Neutrophil (primary cell): ENCODE results near the gene MEIS3.
A peak's percentile ranks its signal among the peaks of the same experiment; 100 is the strongest.

Experiments used
- H3K27ac ChIP-seq: fragments of 200-600 bp; sonication (generic); 2 replicates; pipeline ENCODE4 v1.5.1; 2016; ENCODE audit warnings: mild to moderate bottlenecking, moderate library complexity
- H3K27me3 ChIP-seq: fragments of 200-600 bp; sonication (generic); 2 replicates; pipeline ENCODE4 v1.6.0; 2016; ENCODE audit warnings: mild to moderate bottlenecking
- H3K36me3 ChIP-seq: fragments of 200-600 bp; sonication (generic); 2 replicates; pipeline ENCODE4 v1.5.1; 2017
- H3K4me1 ChIP-seq, 2 experiments: fragments of 200-600 bp in 1 of 2; sonication (generic) in 1 of 2; 1 replicate in 1 of 2; 2 replicates in 1 of 2; pipeline versions ENCODE4 v1.5.1 to v1.6.1; 2013 to 2016; ENCODE audit warnings: low read depth in 1 of 2, low read length in 1 of 2, mild to moderate bottlenecking in 1 of 2, moderate library complexity in 1 of 2; ENCODE audit not compliant: control insufficient read depth in 1 of 2, insufficient read depth in 1 of 2
- H3K4me3 ChIP-seq, 2 experiments: fragments of 200-600 bp in 1 of 2; sonication (generic) in 1 of 2; 1 replicate in 1 of 2; 2 replicates in 1 of 2; pipeline ENCODE4 v1.5.1; 2013 to 2016; ENCODE audit warnings: low read depth in 1 of 2, low read length in 1 of 2, mild to moderate bottlenecking in 1 of 2, moderate library complexity in 1 of 2
- H3K9me3 ChIP-seq: fragments of 200-600 bp; sonication (generic); 2 replicates; pipeline ENCODE4 v1.5.1; 2016
- TF ChIP-seq, protein P1 (sequence below): fragments of 200-600 bp; sonication (generic); IDR thresholded peaks from 2 replicates; pipeline ENCODE4 v1.5.1; 2016; ENCODE audit warnings: antibody characterized with exemption

The MEIS3 gene

DNA sequence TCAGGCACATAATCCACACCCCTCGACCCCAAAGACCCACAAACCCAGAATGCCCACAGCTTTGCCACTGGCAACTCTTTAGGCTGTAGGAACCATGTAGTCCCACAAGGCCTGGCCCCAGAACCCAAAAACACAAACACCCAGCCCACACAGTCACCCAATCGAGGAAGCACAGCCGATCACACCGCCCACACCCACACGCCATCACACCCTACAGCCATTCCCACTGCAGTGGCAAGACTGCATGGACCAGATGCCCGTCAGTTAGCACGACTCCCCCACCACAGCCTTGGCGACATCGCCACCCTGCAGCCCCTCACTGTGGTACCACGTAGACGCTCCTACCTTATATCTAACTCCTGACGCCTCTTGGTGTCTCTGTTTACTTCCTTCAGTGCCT, 24.0 kb upstream of the MEIS3 start:
- H3K4me3 ChIP-seq, result no peak overlapping the region
- H3K4me1 ChIP-seq, result peaks cover 6 to 10% of the 10 kb centered on the region in 2 experiments
- H3K9me3 ChIP-seq, result peaks cover 6% of the 10 kb centered on the region
- H3K27ac ChIP-seq, result no peak overlapping the region
- H3K36me3 ChIP-seq, result no peaks in the 10 kb centered on the region
- H3K27me3 ChIP-seq, result peaks cover 98% of the 10 kb centered on the region
- TF ChIP-seq, protein P1, sequence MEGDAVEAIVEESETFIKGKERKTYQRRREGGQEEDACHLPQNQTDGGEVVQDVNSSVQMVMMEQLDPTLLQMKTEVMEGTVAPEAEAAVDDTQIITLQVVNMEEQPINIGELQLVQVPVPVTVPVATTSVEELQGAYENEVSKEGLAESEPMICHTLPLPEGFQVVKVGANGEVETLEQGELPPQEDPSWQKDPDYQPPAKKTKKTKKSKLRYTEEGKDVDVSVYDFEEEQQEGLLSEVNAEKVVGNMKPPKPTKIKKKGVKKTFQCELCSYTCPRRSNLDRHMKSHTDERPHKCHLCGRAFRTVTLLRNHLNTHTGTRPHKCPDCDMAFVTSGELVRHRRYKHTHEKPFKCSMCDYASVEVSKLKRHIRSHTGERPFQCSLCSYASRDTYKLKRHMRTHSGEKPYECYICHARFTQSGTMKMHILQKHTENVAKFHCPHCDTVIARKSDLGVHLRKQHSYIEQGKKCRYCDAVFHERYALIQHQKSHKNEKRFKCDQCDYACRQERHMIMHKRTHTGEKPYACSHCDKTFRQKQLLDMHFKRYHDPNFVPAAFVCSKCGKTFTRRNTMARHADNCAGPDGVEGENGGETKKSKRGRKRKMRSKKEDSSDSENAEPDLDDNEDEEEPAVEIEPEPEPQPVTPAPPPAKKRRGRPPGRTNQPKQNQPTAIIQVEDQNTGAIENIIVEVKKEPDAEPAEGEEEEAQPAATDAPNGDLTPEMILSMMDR, result no peak

DNA sequence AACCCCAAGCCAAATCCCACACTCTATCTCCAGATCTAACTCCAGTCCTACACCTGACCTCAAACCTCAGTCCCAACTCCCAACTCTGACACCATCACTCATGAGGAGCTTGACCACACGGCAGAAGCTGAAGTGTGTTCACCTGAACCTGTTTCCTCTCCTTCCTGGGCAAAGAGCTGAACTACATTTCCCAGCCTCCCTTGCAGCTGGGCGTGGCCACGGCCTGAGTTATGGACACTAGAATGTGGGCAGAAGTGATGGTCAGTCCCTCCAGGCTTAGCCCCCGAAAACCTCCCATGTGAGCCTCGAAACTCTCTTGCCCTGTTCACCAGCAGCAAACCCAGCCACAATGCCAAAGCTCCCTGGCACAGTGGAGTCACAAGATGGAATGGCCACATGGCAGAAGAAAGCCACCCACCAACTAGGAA, 19.5 kb upstream of the MEIS3 start:
- no peak overlapping the region for H3K4me3 ChIP-seq
- peaks cover 87% of the 10 kb centered on the region for H3K27me3 ChIP-seq
- H3K9me3 ChIP-seq, result no peaks in the 10 kb centered on the region
- no peaks in the 10 kb centered on the region for H3K4me1 ChIP-seq
- TF ChIP-seq, protein P1, result no peak
- no peak overlapping the region for H3K27ac ChIP-seq
- H3K36me3 ChIP-seq, result no peaks in the 10 kb centered on the region

DNA sequence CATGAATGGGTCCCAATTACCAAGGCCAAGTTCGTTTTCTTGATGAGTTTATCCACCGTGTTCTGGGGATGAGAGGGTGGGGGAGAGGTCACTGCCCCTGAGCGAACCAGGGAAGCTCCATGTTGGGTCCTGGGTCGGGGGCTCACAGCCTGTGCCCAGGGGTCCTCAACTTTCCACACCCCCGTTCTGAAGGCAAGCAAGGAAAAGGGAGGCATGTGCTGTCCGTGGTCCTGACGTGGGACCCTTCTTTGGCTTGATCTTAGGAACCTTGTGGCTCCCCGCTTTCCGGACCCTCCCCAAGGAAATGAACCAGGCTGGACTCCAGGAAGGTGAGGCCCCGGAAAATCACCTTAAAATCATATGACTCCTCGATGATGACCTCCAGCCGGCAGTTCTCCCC, 18.2 kb upstream of the MEIS3 start:
- peaks cover 87% of the 10 kb centered on the region for H3K27me3 ChIP-seq
- no peaks in the 10 kb centered on the region for H3K36me3 ChIP-seq
- no peaks in the 10 kb centered on the region for H3K4me1 ChIP-seq
- no peaks in the 10 kb centered on the region for H3K9me3 ChIP-seq
- no peak overlapping the region for H3K4me3 ChIP-seq
- TF ChIP-seq, protein P1, result no peak
- H3K27ac ChIP-seq, result no peak overlapping the region

- H3K36me3 ChIP-seq, result no peaks in the 10 kb centered on the region
- TF ChIP-seq, protein P1, result peak; percentile 86
- H3K4me1 ChIP-seq, result no peaks in the 10 kb centered on the region
- no peak overlapping the region for H3K27ac ChIP-seq
- no peaks in the 10 kb centered on the region for H3K9me3 ChIP-seq
- H3K4me3 ChIP-seq, result no peak overlapping the region
- H3K27me3 ChIP-seq, result peaks cover 87% of the 10 kb centered on the region
These were observed 17.5 kb upstream of the MEIS3 start for GRCh38 chr19:47436712-47437401.

- TF ChIP-seq, protein P1, result no peak
- no peak overlapping the region for H3K4me3 ChIP-seq
- H3K9me3 ChIP-seq, result no peaks in the 10 kb centered on the region
- H3K36me3 ChIP-seq, result no peaks in the 10 kb centered on the region
- peaks cover 87% of the 10 kb centered on the region for H3K27me3 ChIP-seq
- no peak overlapping the region for H3K27ac ChIP-seq
- no peaks in the 10 kb centered on the region for H3K4me1 ChIP-seq
These were observed 16.6 kb upstream of the MEIS3 start for GRCh38 chr19:47435883-47436417.
